IPS DF 19.7 (cell line): Measurements from ENCODE around the gene NEK8.
A peak's percentile ranks its signal among the peaks of the same experiment; 100 is the strongest.

Experiments
- DNase-seq: peaks from one replicate; pipeline ENCODE4 v3.0.0-alpha.2; 2013; ENCODE audit warnings: low read depth, low spot score

NEK8 gene

DNA sequence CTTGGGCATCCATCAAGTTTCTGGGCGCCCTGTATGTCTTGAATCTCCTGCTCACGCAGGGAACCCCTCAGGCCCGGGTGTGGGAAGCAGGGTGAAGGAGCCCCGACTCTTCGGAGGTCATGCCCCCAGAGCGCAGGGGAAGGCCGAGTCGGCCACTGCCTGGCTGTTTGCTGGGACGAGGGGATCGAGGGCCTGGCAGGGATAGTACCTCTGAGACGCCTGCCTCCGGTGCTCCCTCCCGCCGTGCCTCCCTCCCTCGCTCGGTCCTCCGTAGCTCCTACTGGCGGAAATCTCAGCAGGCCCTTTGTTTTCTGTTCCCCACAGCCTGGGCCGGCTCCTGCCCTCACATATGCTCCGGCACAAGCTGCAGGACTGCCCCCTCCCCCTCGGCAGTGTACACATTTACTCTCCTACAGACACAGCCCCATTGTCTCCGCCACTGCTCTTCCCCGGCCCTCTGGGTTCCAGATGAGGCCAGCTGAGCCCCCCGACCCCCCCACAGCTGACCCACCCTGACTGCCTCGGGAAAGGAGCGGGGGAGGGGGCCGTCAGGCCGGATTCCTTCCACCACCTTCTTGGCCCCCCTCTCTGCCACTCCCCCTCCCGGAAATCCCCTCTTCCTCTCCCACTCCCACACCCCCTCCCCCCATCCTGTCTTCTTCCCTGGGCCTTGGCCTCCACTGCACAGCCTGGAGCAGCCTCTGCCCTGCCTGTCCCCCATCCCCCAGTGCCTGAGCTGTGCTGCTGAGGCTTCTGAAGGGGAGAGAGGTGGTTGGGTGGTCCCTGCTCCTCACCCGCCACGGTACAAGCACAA is 16.6 kb downstream of the NEK8 start:
- DNase-seq = peak; percentile 56

DNA sequence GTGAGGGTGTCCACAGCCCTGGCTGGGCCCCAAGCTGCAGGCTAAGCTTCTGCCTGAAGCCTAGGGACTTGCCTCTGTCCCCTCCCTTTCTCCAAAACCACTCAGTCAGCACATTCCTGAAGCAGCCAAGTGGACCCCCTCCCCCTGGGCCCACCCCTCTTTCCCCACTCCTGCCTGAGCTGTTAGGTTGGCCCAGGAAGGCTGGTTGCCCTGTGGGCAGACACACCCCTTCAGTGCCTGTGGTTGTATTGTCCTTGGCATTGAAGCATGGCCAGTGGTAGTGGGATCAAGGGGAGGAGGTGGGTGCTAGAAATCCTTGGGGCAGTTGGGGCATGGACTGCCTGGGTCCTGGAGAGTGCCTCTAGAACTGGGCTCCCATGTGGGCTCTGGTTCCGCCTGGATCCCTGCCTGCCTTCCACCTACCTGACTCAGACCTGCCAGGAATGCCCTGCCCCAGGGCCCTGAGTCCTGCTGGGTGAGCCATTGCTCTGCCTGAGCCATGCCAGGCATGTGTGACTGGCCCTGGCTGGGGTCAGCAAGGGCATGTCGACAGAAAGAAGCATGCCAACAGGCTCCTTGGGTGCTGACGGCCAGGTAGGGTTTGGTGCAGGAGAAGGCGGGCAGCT is 17.3 kb downstream of the NEK8 start:
- no peak for DNase-seq

DNA sequence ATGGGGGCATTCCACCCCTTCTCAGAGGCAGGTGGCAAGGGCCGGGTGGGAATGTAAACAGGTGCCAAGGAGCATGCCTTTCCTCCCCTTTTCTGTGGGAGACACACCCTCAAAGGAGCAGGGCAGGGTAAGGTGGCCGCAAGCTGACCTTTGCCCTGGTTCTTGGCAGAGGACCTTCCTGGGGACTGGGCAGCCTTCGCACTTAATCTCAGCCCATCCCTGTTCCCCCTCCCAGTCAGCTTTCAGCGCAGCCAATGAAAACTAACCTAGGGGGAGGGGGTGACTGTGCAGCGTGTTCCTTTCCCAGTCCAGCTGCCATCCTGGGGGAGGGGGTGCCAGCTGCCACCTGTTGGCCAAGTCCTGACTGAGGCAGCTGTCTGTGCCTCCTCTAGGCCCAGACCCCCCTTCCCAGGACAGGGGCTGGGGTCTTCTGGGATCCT is 18.0 kb downstream of the NEK8 start:
- DNase-seq = no peak

DNA sequence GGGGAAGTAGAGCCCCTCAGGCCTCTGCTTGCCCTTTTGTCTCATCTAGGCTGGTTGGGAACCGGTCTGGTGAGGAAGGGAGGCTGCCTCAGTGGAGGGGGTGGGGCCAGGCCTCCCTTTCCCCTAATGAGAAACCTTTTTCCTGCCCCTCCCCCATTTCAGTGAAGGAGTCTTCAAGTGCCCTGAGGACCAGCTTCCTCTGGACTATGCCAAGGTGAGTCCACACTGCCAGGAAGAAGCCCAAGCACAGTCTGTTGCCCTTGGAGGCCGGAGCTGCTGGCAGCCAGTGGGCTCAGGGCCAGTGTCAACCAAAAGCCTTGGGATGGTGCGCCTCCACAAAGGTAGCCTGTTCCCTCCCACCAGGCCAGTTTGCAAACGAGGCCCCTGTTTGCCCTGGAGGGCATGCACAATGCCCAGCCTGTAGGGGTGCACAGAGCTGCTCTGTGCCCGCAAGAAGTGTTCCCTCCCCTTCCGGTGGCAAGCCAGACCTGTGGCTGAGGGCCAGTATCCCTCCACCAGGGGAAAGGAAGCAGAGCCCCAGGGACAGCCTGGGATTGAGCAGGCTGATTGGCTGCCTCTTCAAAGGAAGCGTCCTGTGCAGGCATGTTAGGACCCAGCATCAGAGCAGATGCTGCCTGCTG is 18.6 kb downstream of the NEK8 start:
- no peak for DNase-seq

DNA sequence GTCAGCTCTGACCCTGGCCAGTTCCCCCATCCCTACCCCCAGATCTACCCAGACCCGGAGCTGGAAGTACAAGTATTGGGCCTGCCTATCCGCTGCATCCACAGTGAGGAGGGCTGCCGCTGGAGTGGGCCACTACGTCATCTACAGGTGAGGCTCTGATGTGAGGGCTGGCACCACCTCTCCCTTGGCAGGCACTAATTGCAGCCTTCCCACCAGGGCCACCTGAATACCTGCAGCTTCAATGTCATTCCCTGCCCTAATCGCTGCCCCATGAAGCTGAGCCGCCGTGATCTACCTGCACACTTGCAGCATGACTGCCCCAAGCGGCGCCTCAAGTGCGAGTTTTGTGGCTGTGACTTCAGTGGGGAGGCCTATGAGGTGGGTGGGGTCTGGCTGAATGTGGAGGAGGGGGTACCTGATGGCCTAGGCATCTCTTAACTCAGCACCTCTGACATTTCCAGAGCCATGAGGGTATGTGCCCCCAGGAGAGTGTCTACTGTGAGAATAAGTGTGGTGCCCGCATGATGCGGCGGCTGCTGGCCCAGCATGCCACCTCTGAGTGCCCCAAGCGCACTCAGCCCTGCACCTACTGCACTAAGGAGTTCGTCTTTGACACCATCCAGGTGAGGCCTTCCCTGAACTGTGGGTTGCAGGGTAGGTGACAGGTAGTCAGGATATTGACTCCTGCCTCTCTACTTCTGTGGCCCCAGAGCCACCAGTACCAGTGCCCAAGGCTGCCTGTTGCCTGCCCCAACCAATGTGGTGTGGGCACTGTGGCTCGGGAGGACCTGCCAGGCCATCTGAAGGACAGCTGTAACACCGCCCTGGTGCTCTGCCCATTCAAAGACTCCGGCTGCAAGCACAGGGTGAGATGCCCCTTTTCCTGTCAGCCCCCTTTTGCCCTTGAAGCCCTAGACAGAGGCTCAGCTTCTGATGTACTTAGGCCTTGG is 19.5 kb downstream of the NEK8 start:
- DNase-seq = no peak

DNA sequence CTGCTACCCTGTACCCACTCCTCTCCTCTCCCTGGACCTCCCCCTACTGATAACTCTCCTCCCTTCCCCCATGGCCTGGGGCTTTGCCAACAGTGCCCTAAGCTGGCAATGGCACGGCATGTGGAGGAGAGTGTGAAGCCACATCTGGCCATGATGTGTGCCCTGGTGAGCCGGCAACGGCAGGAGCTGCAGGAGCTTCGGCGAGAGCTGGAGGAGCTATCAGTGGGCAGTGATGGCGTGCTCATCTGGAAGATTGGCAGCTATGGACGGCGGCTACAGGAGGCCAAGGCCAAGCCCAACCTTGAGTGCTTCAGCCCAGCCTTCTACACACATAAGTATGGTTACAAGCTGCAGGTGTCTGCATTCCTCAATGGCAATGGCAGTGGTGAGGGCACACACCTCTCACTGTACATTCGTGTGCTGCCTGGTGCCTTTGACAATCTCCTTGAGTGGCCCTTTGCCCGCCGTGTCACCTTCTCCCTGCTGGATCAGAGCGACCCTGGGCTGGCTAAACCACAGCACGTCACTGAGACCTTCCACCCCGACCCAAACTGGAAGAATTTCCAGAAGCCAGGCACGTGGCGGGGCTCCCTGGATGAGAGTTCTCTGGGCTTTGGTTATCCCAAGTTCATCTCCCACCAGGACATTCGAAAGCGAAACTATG is 20.4 kb downstream of the NEK8 start:
- no peak for DNase-seq

DNA sequence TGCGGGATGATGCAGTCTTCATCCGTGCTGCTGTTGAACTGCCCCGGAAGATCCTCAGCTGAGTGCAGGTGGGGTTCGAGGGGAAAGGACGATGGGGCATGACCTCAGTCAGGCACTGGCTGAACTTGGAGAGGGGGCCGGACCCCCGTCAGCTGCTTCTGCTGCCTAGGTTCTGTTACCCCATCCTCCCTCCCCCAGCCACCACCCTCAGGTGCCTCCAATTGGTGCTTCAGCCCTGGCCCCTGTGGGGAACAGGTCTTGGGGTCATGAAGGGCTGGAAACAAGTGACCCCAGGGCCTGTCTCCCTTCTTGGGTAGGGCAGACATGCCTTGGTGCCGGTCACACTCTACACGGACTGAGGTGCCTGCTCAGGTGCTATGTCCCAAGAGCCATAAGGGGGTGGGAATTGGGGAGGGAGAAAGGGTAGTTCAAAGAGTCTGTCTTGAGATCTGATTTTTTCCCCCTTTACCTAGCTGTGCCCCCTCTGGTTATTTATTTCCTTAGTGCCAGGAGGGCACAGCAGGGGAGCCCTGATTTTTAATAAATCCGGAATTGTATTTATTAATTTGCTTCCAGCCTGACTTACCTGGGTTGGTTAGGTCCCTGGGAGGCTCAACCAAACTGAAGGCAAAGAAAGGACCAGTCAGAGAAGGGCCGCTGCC is 21.1 kb downstream of the NEK8 start:
- no peak for DNase-seq

DNA sequence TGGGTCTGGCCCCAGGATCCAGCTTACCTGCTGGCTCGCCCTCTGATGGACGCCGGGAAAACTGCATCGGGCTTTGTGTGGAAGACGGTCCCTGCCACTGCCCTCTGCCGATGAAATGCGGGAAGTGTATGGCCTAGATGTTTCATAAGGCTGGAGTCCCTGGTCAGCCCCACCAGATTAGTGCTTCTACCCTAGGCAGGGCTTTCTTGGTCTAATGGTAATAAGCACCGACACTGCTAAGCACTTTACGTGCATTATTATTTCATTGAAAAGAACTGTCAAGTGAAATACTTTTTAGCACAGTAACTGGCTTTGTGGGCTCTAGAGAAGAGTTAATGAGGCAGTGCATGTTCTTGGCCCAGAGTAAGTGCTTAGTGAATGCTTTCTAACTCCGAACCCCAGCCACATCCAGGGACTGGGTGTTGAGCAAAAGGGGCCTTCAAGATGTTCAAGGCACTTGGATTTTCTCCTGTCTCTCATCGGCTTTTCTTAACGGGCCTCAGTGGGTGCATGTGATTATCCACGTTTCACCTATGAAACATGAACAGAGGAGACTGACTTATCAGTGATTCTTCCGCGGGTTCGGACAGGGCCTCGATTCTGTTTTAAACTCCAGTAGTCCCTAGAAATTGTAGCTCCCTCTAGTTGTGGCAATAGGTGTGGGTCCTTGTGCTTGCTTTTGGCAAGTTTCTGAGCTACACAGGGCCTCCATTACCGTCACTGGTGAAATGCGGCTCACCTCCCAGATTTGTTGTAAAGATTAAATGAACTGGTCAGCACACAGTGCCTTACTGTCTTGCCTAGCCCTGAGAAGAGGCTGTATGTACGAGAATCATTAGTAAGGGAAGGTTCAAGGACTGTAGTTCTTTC is 21.8 kb downstream of the NEK8 start:
- DNase-seq = peak; percentile 50

DNA sequence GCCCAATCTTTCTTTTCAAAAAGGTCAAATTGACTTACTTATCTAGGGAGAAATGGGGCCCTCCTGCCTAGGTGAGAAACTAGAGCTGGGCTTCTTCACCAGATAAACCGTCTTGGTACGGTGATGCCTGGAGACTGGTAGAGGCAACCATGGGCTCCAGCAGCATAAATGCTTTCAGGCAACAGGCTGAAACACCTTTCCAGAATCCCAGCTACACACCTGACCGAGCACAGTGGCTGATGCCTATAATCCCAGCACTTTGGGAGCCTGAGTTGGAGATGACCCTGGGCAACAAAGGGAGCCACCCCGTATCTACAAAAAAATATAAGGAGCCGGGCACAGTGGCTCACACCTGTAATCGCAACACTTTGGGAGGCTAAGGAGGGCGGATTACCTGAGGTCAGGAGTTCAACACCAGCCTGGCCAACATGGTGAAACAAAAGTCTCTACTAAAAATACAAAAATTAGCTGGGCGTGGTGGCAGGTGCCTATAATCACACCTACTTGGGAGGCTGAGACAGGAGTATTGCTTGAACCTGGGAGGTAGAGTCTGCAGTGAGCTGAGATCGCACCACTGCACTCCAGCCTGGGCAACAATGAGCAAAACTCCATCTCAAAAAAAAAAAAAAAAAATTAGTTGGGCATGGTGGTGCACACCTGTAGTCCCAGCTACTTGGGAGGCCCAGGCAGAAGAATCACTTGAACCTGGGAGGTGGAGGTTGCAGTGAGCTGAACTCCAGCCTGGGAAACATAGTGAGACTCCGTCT is 23.2 kb downstream of the NEK8 start:
- no peak for DNase-seq

DNA sequence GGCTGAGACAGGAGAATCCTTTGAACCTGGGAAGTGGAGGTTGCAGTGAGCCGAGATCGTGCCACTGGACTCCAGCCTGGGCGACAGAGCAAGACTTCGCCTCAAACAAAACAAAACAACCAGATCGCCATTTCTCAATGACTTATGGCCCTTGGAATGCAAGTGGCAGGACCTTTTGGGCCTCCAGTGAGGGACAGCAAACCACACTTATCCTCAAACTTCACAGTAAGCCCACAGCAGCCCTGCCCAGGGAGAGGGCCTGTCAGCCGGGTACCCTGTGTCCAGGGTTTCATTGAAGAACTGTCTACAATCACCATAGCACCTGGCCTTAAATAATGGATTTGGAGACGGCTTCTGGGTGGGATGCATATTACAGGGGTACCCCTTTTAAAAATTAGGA is 26.9 kb downstream of the NEK8 start:
- no peak for DNase-seq

DNA sequence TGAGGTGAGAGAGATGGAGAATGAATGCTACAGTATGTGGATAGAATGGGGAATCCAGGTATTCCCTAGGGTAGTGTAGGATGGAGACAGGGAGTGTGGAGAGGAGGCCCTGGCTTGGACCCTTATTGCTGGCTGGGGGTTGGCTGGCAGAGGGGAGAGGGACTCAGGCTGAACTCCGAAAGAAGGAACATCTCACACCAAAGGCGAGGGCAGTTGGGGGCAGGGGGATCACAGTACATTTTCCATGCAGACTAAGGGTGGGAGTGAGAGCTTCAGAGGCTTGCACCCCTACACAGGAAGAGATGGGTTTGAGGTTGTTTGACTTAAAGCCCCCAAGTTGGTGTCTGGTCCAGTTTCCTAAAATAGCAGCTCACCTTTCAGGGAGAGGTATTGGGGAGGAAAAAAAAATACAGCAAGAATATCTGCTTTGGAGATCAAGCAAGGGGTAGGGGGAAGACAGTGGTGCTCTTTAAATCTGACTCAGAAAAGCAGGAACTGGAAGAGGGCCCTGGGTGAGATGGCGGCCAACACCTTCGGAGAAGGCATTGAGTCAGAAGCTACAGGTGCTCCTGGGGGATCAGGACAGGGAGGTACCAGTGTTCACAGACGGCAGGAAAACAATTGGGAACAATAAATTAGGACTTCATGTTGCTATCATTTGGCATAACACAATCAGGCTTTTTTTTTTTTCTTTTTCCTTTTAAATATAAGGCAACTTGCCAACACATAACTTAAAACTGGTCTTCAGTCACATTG is 27.6 kb downstream of the NEK8 start:
- no peak for DNase-seq

DNA sequence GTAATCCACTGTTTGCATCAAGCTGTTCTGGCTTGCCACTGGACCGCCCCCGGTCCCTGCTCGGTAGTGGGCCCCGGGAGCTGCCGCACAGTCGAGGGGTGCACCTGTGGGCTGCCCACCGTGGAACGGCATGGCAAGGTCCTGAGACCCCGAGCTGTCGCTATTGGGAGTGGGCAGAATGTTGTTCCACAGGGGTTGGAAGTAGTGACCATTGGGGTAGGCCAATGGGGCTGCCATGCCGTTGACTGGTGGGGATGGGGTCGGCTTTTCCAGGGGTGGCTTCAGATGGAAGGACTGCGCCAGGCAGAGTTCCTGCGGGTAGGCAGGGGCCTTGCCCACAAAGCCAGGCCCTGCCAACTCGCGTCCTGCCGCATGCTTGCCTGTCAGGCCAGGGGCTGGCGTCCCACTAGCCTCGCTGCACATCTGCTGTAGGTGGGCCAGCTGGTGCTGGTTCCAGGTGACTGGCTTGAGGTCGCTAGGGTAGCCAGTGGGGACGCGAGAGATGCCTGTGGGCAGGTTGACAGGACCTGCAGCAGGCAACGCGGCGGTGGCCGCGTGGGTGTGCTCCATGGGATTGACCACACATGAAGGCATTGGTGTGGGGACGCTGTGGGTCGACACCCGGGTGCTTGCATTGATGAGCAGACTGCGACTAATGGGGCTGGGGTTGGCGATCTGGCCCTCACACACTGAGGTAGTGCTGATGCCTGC is 30.0 kb downstream of the NEK8 start:
- DNase-seq = no peak

DNA sequence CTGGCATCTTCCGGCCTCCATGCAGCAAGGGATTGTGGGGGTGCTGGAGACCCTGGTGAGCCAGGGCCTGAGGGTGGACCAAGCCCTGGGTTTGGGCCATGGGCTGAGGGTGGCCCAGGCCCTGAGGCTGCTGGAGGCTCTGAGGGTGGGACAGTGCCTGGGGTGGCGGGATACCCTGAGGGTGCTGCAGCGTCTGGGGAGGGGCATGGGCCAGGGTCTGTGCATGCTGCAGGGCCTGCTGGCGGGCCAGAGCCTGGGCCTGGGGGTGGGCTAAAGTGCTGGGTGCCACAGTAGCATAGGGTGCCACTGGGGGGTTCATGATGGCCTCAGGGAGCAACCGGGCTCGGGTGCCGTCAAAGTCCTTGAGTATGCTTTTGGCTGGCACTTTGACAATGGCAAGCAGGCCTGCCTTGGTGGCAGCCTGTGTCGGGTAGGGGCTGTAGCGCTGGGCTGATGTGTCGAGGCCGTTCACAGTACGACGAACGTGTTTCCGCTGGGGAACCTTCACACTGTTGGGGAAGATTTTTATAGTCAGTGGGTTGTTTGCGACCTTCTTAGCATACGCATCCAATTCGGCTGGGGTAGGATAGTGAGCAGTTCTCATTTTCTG is 30.8 kb downstream of the NEK8 start:
- DNase-seq = no peak

DNA sequence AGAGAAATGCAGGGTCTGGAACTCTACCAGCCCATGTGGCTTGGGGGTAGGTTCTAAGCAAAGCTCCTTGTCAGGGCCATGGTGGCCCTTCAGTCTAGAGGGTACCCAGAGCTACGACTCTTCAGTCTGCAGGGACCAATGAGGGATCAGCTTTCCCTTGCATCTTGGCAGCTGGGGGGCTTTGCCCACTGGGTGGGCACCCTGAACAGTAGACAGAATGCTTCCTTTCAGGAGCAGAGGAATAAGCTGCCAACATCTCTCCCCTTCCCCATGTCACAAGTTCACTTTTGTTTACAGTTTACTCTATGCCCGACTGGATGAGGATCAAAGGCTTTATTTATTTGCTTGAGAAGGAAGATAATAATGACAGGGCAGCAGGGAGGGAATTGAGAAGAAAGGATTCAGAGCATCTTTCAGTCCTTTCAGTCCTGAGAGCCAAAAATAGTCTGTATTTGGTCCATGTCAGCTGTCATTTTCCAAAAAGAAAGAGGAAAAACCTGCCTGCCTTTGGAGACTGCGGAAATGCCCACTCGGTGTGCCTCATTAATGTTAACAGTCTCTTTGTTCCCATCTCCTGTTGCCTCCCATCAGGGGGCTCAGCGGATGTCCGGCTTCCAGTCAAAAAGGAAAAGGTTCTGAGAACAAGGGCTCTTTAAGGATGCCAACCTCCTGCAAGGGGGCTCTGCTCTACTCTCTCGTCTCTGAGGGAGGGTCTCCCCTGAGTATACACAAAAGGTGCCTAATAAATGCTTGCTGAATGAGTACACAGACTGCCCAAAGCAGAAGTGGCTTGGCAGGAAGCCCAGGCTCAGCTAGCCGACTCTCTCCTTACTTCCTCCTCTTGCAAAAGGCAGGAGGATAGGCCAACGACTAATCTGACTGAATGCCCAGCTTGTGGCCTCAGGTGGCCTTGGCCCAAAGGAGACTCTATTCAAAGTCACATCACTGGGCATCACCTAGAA is 32.3 kb downstream of the NEK8 start:
- DNase-seq = peak; percentile 91

DNA sequence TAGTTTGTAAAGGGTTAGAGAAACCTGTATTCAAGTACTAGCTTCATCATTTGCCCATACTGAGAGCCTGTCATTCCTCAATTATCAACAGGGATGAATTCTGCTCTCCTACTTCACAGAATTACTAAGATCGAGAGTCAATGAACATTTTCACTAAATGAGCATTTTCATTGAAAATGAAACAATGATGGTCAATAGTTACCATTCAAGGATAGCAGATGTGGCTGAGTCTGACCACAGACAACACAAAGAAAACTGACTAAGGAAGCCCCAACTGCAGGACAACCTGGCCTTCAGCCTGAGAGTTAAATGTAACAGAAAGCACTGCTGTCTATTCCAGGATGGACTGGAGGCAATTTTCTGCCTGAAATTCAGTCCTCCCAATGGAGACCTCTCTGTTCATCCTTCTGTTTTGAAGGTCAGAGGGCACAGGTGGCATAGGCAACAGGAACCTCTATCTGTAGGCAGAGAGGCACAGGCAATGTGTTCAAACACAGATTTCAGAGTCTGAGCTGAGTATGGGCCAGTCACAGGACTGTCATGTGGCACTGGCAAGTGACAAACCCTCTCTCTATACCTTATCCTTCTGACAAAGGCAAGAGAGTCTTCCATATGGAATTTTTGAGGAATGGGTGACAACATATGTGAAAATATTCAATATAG is 34.7 kb downstream of the NEK8 start:
- DNase-seq = no peak
